Stimulated activated CD8-positive, alpha-beta memory T cell treated with anti-CD3 and anti-CD28 coated beads, Interleukin-7, amount 100 ng/mL, for 24 hours (primary cell): ENCODE results near the gene EEF1A2.

Experiments used
- DNase-seq: peaks from one replicate; pipeline ENCODE4 v3.0.0-alpha.2; 2020; ENCODE audit warnings: low read depth

The EEF1A2 gene

GRCh38 chr20:63500151-63500901 lies 1.4 kb upstream of the EEF1A2 start:
- no peak for DNase-seq

GRCh38 chr20:63499338-63499969 lies 571 bp upstream of the EEF1A2 start:
- DNase-seq = no peak

GRCh38 chr20:63497946-63498935 lies 642 bp downstream of the EEF1A2 start:
- DNase-seq = no peak

DNA sequence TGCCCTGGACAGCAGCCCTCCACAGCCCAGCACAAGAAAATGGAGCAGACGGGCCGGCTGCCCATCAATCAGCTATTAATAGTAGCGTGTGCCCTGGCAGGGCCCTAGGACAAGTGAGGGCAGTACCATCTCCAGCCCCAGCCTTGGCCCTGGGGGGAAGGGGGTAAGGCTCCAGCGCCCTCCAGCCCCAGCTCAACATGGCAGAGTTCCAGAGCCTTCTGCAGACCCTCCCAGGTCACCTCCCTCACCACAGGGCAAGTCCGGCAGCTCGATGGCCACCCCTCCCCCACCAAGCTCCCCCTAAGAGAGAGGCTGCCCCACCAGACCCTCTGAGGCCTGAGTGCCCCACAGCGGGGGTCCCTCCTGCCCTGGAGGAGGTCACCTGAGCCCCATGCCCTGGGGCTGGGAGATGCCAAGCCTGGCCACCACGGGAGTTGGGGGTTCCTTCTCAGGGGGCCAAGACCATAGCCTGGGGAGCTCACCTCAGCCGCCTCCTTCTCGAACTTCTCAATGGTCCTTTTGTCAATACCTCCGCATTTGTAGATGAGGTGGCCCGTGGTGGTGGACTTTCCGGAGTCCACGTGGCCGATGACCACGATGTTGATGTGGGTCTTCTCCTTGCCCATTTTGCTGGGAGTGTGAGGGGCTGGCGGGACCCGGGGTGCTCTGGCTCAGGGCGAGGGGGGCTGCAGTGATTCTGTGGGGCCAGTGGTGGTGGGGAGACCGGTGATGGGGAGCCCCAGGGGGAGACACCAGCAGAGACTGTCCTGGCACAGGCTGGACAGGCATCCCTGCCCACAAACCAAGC lies 1.5 kb downstream of the EEF1A2 start:
- DNase-seq = no peak

DNA sequence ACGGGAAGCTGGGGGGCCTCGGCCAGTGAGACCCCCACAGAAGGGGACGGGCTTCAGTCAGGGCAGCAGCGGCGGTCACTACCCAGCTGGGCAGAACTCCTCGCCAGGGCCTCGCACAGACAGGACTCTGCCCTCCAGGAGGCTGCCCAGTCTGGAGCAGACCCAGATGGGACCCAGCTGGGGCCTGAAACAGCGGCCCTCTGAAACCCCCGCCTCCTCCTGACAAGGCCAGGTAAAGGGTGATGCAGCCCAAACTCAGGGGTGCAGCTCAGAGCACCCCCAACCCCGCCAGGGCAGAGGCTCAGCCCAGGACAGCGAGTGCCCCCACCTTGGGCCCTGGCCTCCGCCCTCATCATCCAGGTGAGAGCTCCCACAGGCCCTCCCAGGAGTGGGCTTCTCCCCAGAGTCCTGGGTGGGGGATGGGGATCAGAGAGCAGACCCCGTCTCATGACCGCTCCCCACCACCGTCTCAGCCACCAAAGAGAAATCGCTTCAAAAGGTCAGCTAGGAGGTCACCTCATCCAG lies 2.2 kb downstream of the EEF1A2 start:
- DNase-seq = no peak

- DNase-seq = peak; percentile 61
Measured at GRCh38 chr20:63495741-63496595, 2.9 kb downstream of the EEF1A2 start.

- no peak for DNase-seq
Measured at GRCh38 chr20:63495167-63495720, 3.6 kb downstream of the EEF1A2 start.

DNA sequence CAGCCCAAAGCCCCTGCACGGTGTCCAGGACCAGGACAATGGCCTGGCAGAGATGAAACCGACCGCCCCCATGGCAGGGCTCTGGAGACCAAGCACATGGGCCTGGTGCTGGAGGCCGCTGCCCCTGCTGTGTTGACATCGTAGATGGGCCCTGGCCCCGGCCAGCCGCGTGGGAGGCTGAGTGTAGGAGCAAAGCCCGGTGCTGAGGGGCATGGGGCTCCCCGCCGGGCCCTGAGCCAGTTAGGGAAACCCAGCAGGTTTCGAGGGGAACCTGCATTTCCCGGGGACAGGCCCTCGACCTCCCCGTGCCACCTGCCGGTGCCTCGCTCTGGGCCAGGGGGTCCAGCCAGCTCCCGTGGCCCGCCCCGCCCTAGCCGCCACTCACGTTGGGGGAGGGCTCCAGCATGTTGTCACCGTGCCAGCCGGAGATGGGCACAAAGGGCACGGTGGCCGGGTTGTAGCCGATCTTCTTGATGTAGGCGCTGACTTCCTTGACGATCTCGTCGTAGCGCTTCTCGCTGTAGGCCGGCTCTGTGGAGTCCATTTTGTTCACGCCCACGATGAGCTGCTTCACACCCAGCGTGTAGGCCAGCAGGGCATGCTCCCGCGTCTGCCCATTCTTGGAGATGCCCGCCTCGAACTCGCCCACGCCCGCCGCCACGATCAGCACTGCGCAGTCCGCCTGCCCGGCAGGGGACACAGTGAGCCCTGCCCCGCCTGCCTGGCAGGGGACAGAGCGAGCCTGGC lies 4.3 kb downstream of the EEF1A2 start:
- no peak for DNase-seq

DNA sequence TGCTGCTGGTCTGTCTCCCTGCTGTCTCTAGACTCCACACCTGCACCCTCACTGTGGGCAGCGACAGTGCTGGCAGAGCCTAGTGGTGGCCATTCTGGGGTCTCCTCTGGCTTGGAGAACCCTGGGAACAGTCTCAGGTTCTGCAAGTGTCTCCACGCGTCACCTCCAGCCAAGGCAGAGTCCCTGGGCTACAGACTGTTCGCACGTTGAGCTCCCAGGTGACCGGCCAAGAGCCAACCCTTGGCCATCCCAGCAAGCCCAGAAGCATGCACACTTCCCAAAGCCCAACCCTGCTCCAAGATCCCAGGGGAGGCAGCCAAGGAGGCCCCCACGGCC lies 4.8 kb downstream of the EEF1A2 start:
- no peak for DNase-seq

DNA sequence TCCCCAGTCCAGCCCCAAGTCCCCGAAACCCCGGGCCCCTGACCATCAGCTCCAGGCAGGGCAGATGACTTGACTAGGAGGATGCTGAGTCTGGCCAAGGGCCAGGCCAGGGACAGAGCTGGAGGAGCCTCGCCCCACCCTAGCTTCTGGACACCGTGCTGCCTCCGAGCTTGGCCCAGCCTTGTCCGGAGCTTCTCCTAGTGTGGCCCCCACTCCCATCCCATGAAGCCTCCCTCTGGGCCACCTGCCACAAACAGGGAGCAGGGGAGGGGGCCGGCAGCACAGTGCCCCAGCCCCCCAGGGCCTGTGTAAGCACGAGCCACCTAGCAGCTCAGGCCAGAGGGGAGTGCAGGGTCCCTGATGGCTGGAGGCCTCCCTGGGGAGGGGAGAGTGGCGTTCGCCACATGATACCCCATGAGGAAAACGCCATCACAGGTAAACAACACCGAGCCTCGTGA lies 5.3 kb downstream of the EEF1A2 start:
- no peak for DNase-seq

GRCh38 chr20:63492982-63493381 lies 5.9 kb downstream of the EEF1A2 start:
- DNase-seq = no peak

DNA sequence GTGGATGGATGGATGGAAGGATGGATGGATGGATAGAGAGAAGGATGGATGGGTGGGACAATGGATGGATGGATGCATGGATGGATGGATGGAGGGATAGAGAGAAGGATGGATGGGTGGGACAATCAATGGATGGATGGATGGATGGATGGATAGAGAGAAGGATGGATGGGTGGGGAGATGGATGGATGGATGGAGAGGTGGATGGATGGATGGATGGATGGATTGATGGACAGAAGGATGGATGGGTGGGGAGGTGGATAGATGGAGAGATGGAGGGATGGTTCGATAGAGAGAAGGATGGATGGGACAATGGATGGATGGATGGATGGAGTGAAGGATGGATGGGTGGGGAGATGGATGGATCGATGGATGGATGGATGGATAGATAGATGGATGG lies 6.4 kb downstream of the EEF1A2 start:
- no peak for DNase-seq

DNA sequence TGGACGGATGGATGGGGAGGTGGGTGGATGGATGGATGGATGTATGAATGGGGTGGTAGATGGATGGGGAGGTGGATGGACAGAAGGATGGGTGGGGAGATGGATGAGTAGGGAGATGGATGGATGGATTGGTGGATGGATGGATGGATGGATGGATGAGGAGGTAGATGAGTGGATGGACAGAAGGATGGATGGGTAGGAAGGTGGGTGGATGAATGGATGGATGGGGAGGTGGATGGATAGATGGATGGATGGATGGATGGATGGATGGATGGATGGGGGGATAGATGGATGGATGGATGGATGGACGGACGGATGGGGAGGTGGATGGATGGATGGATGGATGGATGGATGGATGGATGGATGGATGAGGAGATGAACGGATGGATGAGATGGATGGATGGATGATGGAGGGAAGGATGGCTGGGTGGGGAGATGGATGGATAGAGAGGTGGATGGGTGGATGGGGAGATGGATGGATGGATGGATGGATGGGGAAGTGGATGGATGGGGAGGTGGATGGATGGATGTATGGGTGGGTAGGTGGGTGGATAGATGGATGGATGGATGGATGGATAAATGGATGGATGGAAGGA lies 7.2 kb downstream of the EEF1A2 start:
- DNase-seq = no peak

DNA sequence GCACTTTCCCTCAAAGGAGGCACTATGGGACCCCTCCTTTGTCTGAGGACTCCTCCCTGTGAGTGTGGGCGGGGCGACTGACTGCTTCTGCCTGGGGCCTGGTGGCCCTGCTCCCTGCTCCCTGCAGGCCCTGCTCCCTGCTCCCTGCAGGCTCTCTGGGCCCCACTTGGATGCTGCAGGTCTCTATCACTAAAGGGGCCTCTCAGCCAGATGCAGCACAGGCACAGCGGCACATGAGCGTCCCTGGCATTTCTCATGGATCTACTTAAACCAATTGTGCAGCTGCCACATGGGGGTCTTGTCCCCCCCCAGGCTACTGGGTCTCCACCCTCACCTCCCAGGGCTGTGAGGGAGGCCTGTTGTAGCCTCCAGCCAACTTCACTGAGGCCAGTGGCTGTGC lies 7.8 kb downstream of the EEF1A2 start:
- DNase-seq = no peak

- no peak for DNase-seq
Measured at GRCh38 chr20:63490416-63490815, 8.5 kb downstream of the EEF1A2 start.

DNA sequence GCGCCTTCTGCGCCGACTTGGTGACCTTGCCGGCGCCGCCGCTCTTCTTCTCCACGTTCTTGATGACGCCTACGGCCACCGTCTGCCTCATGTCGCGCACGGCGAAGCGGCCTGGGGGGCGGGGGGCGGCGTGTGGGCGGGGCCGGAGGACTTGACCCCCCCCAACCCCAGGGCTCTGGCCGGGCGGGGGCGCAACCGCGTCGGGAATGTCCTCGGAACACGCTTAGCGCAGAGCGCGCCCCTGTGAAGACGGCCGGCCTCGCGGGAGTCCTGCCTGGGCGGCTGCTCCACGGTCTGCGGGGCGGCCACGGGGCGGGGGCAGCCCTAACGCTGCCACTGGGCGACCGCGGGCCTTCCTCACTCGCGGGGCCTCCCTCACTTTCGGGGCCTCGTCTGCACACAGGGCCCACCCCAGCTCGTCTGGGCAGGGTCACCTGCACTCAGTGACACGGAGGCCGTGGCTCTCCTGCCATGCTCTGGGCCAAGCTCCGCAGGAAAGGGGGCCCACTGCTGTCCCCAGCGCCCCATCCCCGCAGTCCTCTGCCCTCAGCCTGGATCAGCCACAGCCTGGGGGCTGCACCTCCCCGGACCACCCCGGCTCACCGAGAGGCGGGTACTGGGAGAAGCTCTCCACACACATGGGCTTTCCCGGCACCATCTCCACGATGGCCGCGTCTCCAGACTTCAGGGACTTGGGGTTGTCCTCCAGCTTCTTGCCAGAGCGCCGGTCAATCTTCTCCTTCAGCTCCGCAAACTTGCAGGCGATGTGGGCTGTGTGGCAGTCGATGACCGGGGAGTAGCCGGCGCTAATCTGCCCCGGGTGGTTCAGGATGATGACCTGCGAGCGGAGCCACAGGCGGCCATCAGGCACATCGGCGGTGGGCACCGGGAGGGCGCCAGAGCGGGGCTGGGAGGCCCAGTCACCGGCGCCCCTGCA lies 10.3 kb downstream of the EEF1A2 start:
- no peak for DNase-seq

GRCh38 chr20:63487781-63488241 lies 11.1 kb downstream of the EEF1A2 start:
- no peak for DNase-seq
